ENCODE results near the gene CD4.

Gene CD4

GRCh38 chr12:6817098-6817497, 27.8 kb downstream of the CD4 start:
- no peak for DNase-seq

DNA sequence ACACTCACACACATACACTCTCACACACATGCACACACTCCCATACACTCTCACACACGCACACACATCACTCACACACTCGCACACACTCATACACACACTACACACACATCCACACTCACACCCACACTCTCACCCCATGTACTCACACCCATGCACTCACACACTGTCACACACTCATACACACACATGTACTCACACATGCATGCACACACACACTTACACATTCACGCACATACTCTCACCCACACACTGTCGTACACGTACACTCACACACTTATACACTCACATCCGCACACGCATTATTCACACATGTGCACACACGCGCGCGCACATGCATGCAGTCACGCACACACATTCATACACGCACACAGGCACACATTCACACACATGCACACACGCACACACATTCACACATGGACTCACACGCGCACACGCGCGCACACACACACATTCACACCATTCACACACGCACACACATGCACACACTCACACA, 28.4 kb downstream of the CD4 start:
- DNase-seq = no peak

DNA sequence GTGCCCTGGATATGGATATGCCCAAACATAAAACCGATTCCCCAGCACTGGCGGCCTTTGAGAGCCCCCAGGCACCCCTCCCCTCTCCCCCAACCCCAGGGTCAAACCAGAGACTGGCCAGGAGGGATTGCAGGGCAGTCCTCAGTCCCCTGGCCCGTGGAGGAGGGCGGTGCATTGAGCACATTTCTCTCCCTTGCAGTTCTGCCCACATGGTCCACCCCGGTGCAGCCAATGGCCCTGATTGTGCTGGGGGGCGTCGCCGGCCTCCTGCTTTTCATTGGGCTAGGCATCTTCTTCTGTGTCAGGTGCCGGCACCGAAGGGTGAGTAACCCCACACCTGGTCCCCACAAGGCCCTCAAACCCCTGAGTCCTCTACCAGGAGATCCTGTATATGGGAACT, 28.9 kb downstream of the CD4 start:
- DNase-seq = no peak

DNA sequence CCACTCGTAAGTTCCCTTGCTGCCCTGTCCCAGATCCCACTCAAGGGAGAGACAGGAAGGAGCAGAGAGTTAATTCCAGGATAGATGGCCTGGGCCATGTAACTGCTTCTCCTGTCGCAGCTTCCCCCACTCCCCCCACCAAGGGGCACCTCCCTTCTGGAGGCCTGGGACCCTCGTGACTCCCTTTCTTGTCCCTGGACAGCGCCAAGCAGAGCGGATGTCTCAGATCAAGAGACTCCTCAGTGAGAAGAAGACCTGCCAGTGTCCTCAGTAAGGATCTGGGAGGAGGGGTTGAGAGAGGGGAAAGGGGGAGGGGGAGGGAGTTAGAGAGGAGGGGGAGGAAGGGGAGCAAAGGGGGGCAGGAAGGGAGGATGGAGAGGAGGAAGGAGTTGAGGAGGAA, 29.3 kb downstream of the CD4 start:
- no peak for DNase-seq

GRCh38 chr12:6819106-6820030, 30.0 kb downstream of the CD4 start:
- DNase-seq = no peak

DNA sequence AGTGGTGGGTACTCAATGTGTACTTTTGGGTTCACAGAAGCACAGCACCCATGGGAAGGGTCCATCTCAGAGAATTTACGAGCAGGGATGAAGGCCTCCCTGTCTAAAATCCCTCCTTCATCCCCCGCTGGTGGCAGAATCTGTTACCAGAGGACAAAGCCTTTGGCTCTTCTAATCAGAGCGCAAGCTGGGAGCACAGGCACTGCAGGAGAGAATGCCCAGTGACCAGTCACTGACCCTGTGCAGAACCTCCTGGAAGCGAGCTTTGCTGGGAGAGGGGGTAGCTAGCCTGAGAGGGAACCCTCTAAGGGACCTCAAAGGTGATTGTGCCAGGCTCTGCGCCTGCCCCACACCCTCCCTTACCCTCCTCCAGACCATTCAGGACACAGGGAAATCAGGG, 30.8 kb downstream of the CD4 start:
- no peak for DNase-seq

DNA sequence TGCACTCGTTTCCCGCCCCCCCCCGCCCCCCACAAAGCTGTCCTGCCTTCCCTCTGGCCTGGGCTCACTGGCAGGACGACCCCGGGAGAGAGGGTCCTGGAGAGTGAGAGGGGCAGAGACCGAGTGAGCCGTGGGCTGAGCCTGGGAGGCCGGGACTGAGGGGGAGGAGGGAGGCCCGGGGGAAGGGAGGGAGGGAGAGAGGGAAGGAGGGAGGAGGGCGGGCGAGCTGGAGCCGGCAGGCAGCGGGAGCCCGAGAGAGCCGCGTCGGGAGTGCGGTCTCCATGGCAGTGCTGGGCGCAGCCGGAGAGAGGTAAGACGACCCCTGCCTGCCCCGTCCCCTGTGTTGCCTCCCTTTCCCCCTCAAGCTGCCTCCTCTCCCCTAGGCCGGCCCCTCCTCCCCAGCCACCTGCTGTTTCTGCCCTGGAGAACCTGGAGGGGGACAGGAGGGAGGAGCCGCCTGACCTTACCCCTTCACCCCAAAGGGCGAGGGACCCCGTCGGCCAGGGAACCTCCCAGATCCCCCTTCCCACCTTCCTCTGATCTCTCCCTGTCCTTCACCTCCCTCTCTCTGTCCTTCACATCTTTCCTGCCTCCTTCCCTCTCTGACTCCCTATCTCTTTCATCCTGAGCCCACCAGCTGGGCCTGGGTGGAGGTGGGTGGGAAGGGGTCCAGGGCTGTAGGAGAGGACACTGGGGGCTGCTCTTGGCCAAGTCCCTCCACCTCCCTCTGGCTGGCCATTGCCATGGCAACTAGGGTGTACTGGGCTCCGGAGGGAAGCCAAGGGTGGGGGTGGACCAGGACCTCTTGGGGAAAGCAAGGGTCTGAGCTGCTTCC, 32.5 kb downstream of the CD4 start, which contains the start of gene GPR162:
Gene GPR162, plus strand, starts transcription at position 231 of the 835 bp plus-strand sequence. CDS start 2,078 bp downstream, outside the sequence.
- DNase-seq = peak; percentile 74

- DNase-seq = no peak
Measured at GRCh38 chr12:6822426-6823135, 33.3 kb downstream of the CD4 start.

DNA sequence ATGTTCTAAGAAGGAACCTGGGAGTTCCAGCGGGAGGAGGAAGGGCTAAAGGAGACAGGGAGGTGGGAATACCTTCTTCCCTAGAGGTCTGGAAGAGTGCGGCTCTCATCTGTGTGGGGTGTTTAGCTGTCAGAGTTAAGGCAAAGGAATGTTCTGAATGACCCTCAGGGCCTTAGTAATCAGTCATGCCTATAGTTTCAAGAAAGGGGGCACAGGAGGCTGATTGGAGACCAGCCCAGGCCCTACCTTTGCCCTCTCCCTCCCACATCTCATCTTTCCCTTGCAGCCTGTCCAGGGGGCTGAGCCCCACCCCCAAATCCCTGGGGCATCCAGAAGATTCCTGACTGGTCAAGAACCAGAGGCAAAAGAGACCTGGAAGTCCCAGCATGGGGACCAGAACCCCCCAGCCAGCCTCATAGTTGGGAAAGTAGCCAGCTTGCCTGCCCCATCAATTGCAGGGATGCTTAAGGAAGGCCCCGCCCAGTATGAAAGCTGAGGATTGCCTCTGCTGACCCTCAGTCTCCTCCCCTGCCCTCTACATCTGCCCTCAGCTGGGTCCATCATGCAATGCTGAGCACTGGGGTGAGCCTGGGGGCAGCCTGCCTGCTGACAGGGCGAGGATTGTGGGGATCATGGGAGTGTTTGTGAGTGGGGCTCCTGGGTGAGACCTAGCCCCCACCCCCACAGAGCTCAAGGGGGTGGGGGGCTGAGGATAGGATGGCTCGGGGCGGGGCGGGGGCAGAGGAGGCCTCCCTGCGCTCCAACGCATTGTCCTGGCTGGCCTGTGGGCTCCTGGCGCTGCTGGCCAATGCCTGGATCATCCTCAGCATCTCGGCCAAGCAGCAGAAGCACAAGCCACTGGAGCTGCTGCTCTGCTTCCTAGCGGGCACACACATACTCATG, 34.1 kb downstream of the CD4 start:
- no peak for DNase-seq

DNA sequence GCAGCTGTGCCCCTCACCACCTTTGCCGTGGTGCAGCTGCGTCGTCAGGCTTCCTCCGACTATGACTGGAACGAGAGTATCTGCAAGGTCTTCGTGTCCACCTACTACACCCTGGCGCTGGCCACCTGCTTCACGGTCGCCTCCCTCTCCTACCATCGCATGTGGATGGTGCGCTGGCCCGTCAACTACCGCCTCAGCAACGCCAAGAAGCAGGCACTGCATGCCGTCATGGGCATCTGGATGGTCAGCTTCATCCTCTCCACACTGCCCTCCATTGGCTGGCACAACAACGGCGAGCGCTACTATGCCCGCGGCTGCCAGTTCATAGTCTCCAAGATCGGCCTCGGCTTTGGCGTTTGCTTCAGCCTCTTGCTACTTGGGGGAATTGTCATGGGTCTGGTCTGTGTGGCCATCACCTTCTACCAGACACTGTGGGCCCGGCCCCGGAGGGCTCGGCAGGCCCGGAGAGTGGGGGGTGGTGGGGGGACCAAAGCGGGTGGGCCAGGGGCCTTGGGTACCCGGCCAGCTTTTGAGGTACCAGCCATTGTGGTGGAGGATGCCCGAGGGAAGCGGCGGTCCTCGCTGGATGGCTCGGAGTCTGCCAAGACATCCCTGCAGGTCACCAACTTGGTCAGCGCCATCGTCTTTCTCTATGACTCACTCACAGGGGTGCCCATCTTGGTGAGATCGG, 34.9 kb downstream of the CD4 start:
- DNase-seq = no peak

GRCh38 chr12:6824901-6825381, 35.6 kb downstream of the CD4 start:
- no peak for DNase-seq

DNA sequence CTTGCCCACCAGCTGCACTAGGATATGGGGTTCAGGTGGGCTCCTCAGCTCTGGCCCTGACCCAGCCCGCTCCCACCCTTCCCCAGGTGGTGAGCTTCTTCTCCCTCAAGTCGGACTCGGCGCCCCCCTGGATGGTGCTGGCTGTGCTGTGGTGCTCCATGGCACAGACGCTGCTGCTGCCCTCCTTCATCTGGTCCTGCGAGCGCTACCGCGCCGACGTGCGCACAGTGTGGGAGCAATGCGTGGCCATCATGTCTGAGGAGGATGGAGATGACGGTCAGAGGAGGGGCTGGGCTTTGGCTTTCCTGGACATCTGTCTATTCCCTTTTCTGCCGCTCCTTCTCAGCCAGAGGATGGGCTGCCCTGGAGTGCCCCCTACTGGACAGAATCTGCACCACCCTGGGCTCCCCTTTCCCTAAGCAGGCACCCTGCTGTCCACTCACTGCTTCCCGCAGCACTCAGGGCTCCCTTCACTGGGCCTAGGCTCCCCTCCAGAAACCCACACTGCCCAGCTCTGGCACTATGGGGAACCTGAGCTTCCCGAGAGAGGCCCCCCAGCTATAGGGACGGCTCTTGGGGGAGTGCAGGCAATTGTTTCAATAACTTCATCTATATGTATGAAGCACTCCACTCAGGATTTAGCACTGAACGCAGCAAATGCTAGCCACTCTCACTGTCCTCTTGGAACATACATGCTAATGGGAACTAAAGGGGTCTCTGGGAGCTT, 36.2 kb downstream of the CD4 start:
- peak; percentile 65 for DNase-seq

- no peak for DNase-seq
Measured at GRCh38 chr12:6826125-6826733, 36.9 kb downstream of the CD4 start.

- no peak for DNase-seq
Measured at GRCh38 chr12:6826734-6827436, 37.6 kb downstream of the CD4 start.

- peak; percentile 81 for DNase-seq
Measured at GRCh38 chr12:6827437-6827911, 38.1 kb downstream of the CD4 start.

DNA sequence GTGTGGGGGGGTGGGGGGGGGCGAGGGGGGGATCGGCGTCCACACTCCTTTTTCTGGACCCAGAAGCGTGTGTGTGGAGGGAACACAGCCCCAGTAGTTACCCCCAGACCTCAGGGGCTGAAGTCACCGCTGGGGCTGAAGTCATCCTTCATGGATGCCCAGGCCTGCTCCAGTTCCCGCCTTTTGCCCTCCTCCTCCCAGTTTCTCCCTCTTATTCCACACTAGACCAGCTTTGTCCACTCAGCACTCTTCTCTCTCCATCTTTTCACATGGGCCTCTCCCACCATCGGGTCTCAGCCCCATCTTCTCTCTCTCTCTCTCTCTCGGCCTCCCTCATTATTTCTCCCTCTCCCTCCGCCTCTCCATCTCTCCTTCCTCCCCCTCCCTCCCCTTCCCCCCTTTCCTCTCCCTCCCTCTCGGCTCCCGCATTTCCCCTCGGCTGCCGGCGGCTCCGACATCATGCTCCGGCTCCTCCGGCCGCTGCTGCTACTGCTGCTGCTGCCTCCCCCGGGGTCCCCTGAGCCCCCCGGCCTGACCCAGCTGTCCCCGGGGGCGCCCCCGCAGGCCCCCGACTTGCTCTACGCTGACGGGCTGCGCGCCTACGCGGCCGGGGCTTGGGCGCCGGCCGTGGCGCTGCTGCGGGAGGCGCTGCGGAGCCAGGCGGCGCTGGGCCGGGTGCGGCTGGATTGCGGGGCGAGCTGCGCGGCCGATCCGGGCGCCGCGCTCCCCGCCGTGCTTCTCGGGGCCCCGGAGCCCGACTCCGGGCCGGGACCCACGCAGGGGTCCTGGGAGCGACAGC, 38.9 kb downstream of the CD4 start, which contains the start of gene P3H3:
Gene P3H3, plus strand, starts transcription at position 426 of the 799 bp plus-strand sequence. Its CDS starts 34 bp downstream, at position 460.
- peak; percentile 59 for DNase-seq

DNA sequence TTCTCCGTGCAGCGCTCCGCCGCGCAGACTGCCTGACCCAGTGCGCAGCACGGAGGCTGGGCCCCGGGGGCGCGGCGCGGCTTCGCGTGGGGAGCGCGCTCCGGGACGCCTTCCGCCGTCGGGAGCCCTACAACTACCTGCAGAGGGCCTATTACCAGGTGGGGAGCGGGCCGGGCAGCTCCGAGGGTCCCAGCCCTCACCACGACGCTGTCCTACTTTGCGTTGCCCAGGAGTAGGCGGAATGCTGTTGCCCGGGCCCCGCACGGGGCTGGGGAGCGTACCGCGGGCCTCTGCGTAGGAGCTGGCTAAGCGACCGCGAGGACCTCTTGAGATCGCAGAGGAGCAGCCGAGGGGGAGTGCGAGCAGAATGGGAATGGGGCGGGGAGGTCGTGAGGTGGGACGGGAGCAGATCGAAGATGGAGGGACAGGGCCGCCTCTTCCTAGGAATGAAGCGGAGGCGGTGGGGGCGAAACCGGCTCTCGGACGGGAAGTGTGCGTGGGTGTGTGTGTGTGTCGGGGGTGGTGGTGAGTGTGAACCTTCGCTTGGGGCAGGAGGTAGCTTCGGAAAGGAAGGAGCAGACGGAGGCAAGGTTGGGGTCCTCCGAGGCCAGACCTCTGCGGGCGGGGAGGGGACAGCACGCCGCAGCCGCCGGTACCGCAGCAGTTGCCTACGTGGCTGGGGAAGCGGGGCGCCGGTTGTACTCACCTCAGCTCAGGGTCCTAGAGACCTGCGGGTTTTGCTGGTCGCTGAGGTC, 39.6 kb downstream of the CD4 start:
- no peak for DNase-seq
